K562 (cell line): ENCODE results near the gene ACSL6. TPM values are rescaled to one million over a fixed set of nuclear protein-coding genes. Genes with fewer than 3 reads are reported as not detected.

Source experiments
- ATAC-seq: fragments of 200-7000 bp; cut with Tn5 transposase; 3 replicates; pipeline ENCODE4 v1.9.1; 2020; ENCODE audit warnings: moderate library complexity
- BruUV-seq: library from RNA; stranded (reverse); fragments of 400-500 nt; replicated peaks from 2 replicates; lab custom pipeline; 2021; lab: Mats Ljungman, UMichigan
- CTCF ChIA-PET: fragments of 300-600 bp; formaldehyde crosslinking; extraction: SDS; loops from one replicate; lab custom pipeline; 2021; ENCODE audit warnings: low intra/inter-chr PET ratio; lab: Yijun Ruan, JAX
- POLR2A ChIA-PET: fragments of 300-600, 350-650 bp; sonication (Branson Sonifier 250); formaldehyde crosslinking; extraction: SDS; loops from one replicate; lab custom pipeline; 2021; ENCODE audit warnings: antibody characterized with exemption, inconsistent platforms; lab: Yijun Ruan, JAX
- DNase-seq, 4 experiments: peaks; one replicate each; pipeline versions ENCODE4 v3.0.0 to v3.0.0-alpha.2; 2011 to 2018; ENCODE audit warnings: low spot score in 3 of 4, mixed read lengths in 3 of 4; ENCODE audit errors: extremely low read depth in 1 of 4
- FAIRE-seq: peaks from 2 replicates; lab custom pipeline; 2011; peaks lifted over from hg19 to GRCh38; lab: Jason Lieb, UNC
- H2AFZ ChIP-seq: 2 replicates; pipeline ENCODE4 v1.6.0; 2011; ENCODE audit warnings: low read depth, low read length, control low read depth, inconsistent platforms
- H3K27ac ChIP-seq: fragments of 200-600 bp; 3 replicates; pipeline ENCODE4 v1.8.0; 2011; ENCODE audit warnings: low read depth, mild to moderate bottlenecking, control low read depth, inconsistent platforms, low read length, moderate library complexity, mixed read lengths; ENCODE audit errors: extremely low read depth
- H3K27me3 ChIP-seq, 2 experiments: fragments of 300-600 bp in 1 of 2; 2 replicates in 1 of 2; 3 replicates in 1 of 2; pipeline versions ENCODE4 v1.6.0 to v1.8.0; 2011; ENCODE audit warnings: inconsistent platforms in 2 of 2, low read length in 2 of 2, mild to moderate bottlenecking in 1 of 2, mixed read lengths in 1 of 2, moderate library complexity in 1 of 2; ENCODE audit not compliant: control insufficient read depth in 2 of 2, insufficient read depth in 2 of 2
- H3K36me3 ChIP-seq: fragments of 300-600 bp; 3 replicates; pipeline ENCODE4 v1.8.0; 2011; ENCODE audit warnings: mild to moderate bottlenecking, low read length, inconsistent platforms; ENCODE audit not compliant: control insufficient read depth, insufficient read depth
- H3K4me1 ChIP-seq, 2 experiments: fragments of 200-600 bp in 1 of 2; replicated peaks in 1 of 2; 2 replicates in 1 of 2; 3 replicates in 1 of 2; pipeline versions ENCODE4 v1.5.1 to v1.8.0; 2011; ENCODE audit warnings: inconsistent platforms in 2 of 2, low read length in 2 of 2, mild to moderate bottlenecking in 1 of 2, mixed read lengths in 1 of 2, moderate library complexity in 1 of 2; ENCODE audit not compliant: control insufficient read depth in 2 of 2, insufficient read depth in 2 of 2
- H3K4me2 ChIP-seq: 2 replicates; pipeline ENCODE4 v1.6.1; 2011; ENCODE audit warnings: low read length, control low read depth, inconsistent platforms, mixed read lengths; ENCODE audit not compliant: insufficient read depth
- H3K4me3 ChIP-seq: fragments of 200-600 bp; sonication (generic), shearing (Covaris generic); 2 replicates; pipeline ENCODE4 v1.5.1; 2016; ENCODE audit warnings: control low read depth, inconsistent platforms
- H3K79me2 ChIP-seq: fragments of 200-600 bp; 3 replicates; pipeline ENCODE4 v1.8.0; 2011; ENCODE audit warnings: low read length, inconsistent platforms; ENCODE audit not compliant: control insufficient read depth, insufficient read depth
- H3K9ac ChIP-seq, 2 experiments: 2 replicates each; pipeline versions ENCODE4 v1.6.0 to v1.6.1; 2011; ENCODE audit warnings: low read depth in 2 of 2, low read length in 2 of 2, control low read depth in 1 of 2, inconsistent platforms in 1 of 2, mild to moderate bottlenecking in 1 of 2, mixed read lengths in 1 of 2; ENCODE audit not compliant: insufficient read depth in 1 of 2
- H3K9me1 ChIP-seq: one replicate; pipeline ENCODE4 v1.6.0; 2011; ENCODE audit warnings: inconsistent platforms, mild to moderate bottlenecking, low read length, moderate library complexity; ENCODE audit not compliant: control insufficient read depth, insufficient read depth
- H3K9me3 ChIP-seq: replicated peaks from 2 replicates; pipeline ENCODE4 v1.5.1; 2011; ENCODE audit warnings: low read depth, low read length, inconsistent platforms; ENCODE audit not compliant: control insufficient read depth, insufficient read depth
- H4K20me1 ChIP-seq: replicated peaks from 2 replicates; pipeline ENCODE4 v1.6.1; 2011; ENCODE audit warnings: low read length, inconsistent platforms, mixed read lengths; ENCODE audit not compliant: control insufficient read depth, insufficient read depth
- BRF1 ChIP-seq: IDR thresholded peaks from 3 replicates; pipeline ENCODE4 v1.6.1; 2011; ENCODE audit warnings: borderline replicate concordance, mild to moderate bottlenecking; ENCODE audit not compliant: insufficient read length; ENCODE audit errors: extremely low read depth
- CTBP1 ChIP-seq: fragments of 450-650 bp; IDR thresholded peaks from 2 replicates; pipeline ENCODE4 v1.6.1; 2016; ENCODE audit warnings: borderline replicate concordance
- GATA2 ChIP-seq: sonication (generic); formaldehyde crosslinking; IDR thresholded peaks from 2 replicates; pipeline ENCODE4 v1.4.0; 2020; ENCODE audit warnings: mild to moderate bottlenecking, missing genetic modification reagents
- KLF6 ChIP-seq: fragments of 250-450 bp; sonication (Bioruptor Pico); IDR thresholded peaks from 2 replicates; pipeline ENCODE4 v1.4.0; 2020; ENCODE audit warnings: mild to moderate bottlenecking, moderate library complexity, borderline replicate concordance
- NEUROD1 ChIP-seq: fragments of 150-350 bp; IDR thresholded peaks from 2 replicates; pipeline ENCODE4 v1.6.1; 2014; ENCODE audit warnings: borderline replicate concordance, low read length, low read depth; ENCODE audit not compliant: partially characterized antibody
- SAFB2 ChIP-seq: fragments of 200-400 bp; formaldehyde crosslinking; IDR thresholded peaks from 2 replicates; pipeline ENCODE4 v1.6.1; 2018; ENCODE audit warnings: borderline replicate concordance, low read length, low read depth, moderate library complexity; ENCODE audit not compliant: severe bottlenecking
- SP1 ChIP-seq: sonication (generic); formaldehyde crosslinking; IDR thresholded peaks from 2 replicates; pipeline ENCODE4 v1.8.1; 2022; ENCODE audit warnings: mild to moderate bottlenecking, missing genetic modification reagents
- SRSF1 ChIP-seq: fragments of 200-400 bp; formaldehyde crosslinking; IDR thresholded peaks from 2 replicates; pipeline ENCODE4 v1.6.1; 2017; ENCODE audit warnings: mild to moderate bottlenecking, low read depth, low read length, moderate library complexity
- TARDBP ChIP-seq: fragments of 450-650 bp; IDR thresholded peaks from 2 replicates; pipeline ENCODE4 v1.6.1; 2016
- ZBTB33 ChIP-seq: sonication (generic); formaldehyde crosslinking; IDR thresholded peaks from 2 replicates; pipeline ENCODE4 v1.8.1; 2023; ENCODE audit warnings: mild to moderate bottlenecking, missing genetic modification reagents
- ZFX ChIP-seq: sonication (generic); formaldehyde crosslinking; IDR thresholded peaks from 2 replicates; pipeline ENCODE4 v1.8.0; 2022; ENCODE audit warnings: mild to moderate bottlenecking, missing genetic modification reagents, moderate library complexity
- ZNF444 ChIP-seq: fragments of 250-450 bp; sonication (Bioruptor Pico); IDR thresholded peaks from 2 replicates; pipeline ENCODE4 v1.4.0; 2020; ENCODE audit warnings: mild to moderate bottlenecking, moderate library complexity
- ZNF57 ChIP-seq: fragments of 450-650 bp; formaldehyde crosslinking; IDR thresholded peaks from 2 replicates; pipeline ENCODE4 v1.4.0; 2020; ENCODE audit warnings: mild to moderate bottlenecking, moderate library complexity
- WGBS: fragments of 100-300 bp; shearing (Covaris generic); methylation state at CpG from one replicate; pipeline ENCODE4 v1.1.6; 2016; ENCODE audit warnings: low coverage, mixed read lengths; ENCODE audit not compliant: insufficient coverage; ENCODE audit errors: missing lambda C conversion rate; 5-methylcytosine and 5-hydroxymethylcytosine counted together
- in situ Hi-C: fragments of 300-500 bp; cut with MboI; formaldehyde crosslinking; loops from 4 replicates; pipeline ENCODE4 v1.15.0; 2018; ENCODE audit warnings: inconsistent platforms, mixed read lengths
- intact Hi-C: fragments of 100-400 bp; cut with micrococcal nuclease; formaldehyde crosslinking; loops from 2 replicates; pipeline ENCODE4 v1.14.2; 2022
- polyA plus RNA-seq, 8 experiments: library from polyadenylated mRNA; depleted of rRNA in 4 of 8; stranded (reverse) in 5 of 8; unstranded in 3 of 8; fragments of >200 nt; fragmentation: Nextera tagmentation in 2 of 8; fragmentation: Illumina TruSeq in 1 of 8; extraction: Ambion mirVana in 2 of 8; extraction: Trizol in 1 of 8; gene quantifications; 2 replicates each; pipeline versions ENCODE4 v1.2.1 to v1.2.3, GENCODE V29; 2011 to 2014; ENCODE audit warnings: inconsistent platforms in 1 of 8, missing spikeins in 1 of 8
- total RNA-seq, 7 experiments: library from RNA; depleted of rRNA in 6 of 7; stranded (reverse); fragments of >200 nt in 6 of 7; fragmentation: Illumina TruSeq in 2 of 7; extraction: Trizol in 2 of 7; gene quantifications; 2 replicates each; pipeline versions ENCODE4 v1.2.1 to v1.2.3, GENCODE V29; 2011 to 2021; ENCODE audit warnings: low replicate concordance in 1 of 7
- TF ChIP-seq, protein P1 (sequence below): fragments of 450-650 bp; formaldehyde crosslinking; conservative IDR thresholded peaks from 2 replicates; pipeline ENCODE4 v1.4.0; 2022; ENCODE audit warnings: mild to moderate bottlenecking, missing genetic modification characterization
- TF ChIP-seq, protein P2 (sequence below), 2 experiments: IDR thresholded peaks; 2 replicates each; pipeline ENCODE4 v1.6.1; 2012; ENCODE audit warnings: improper control_type of control experiment in 2 of 2, low read depth in 2 of 2, low read length in 2 of 2, borderline replicate concordance in 1 of 2

Gene ACSL6
- total and polyA plus RNA-seq, 9 of the 15 experiments (the other 6 are each of a cell fraction or from before 2014, with no cell fraction given), result 0.50 to 1.5 (median 0.69) TPM

GRCh38 chr5:131947445-131947844 is 64.0 kb downstream of the ACSL6 start:
- intact Hi-C loops, result no loop called here
- Histone ChIP-seq H3K4me2 (no peak overlapping the region), H3K4me1 (peaks cover 0 to 8% of the 10 kb centered on the region in 2 experiments; a peak in 1 of 5 replicates), H3K9me3 (no peaks in the 10 kb centered on the region), H3K27me3 (no peaks in the 10 kb centered on the region), H3K27ac (no peak overlapping the region), H4K20me1 (no peaks in the 10 kb centered on the region), H3K9ac (no peak overlapping the region), H3K36me3 (no peaks in the 10 kb centered on the region), H2AFZ (no peak overlapping the region), H3K4me3 (no peak overlapping the region), H3K79me2 (no peaks in the 10 kb centered on the region), H3K9me1 (no peaks in the 10 kb centered on the region)
- FAIRE-seq (no peak), DNase-seq (no peak), ATAC-seq (no peak)
- WGBS, result 7% methylated on average over 2 of the region's 2 CpGs
- BruUV-seq, result no TSS peak
- POLR2A ChIA-PET, result no interaction called here
- CTCF ChIA-PET, result no interaction called here
- in situ Hi-C loops, result no loop called here
- TF ChIP-seq ZBTB33 (CRISPR knock-in tag) (no peak), NEUROD1 (no peak), ZFX (CRISPR knock-in tag) (no peak), KLF6 (CRISPR knock-in tag) (no peak), ZNF444 (CRISPR knock-in tag) (no peak), TARDBP (no peak), SRSF1 (no peak), SAFB2 (no peak), ZNF57 (CRISPR knock-in tag) (no peak), SP1 (CRISPR knock-in tag) (no peak), BRF1 (no peak), CTBP1 (no peak), GATA2 (CRISPR knock-in tag) (no peak)
- TF ChIP-seq, protein P1, sequence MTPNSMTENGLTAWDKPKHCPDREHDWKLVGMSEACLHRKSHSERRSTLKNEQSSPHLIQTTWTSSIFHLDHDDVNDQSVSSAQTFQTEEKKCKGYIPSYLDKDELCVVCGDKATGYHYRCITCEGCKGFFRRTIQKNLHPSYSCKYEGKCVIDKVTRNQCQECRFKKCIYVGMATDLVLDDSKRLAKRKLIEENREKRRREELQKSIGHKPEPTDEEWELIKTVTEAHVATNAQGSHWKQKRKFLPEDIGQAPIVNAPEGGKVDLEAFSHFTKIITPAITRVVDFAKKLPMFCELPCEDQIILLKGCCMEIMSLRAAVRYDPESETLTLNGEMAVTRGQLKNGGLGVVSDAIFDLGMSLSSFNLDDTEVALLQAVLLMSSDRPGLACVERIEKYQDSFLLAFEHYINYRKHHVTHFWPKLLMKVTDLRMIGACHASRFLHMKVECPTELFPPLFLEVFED, result no peak
- TF ChIP-seq, protein P2, sequence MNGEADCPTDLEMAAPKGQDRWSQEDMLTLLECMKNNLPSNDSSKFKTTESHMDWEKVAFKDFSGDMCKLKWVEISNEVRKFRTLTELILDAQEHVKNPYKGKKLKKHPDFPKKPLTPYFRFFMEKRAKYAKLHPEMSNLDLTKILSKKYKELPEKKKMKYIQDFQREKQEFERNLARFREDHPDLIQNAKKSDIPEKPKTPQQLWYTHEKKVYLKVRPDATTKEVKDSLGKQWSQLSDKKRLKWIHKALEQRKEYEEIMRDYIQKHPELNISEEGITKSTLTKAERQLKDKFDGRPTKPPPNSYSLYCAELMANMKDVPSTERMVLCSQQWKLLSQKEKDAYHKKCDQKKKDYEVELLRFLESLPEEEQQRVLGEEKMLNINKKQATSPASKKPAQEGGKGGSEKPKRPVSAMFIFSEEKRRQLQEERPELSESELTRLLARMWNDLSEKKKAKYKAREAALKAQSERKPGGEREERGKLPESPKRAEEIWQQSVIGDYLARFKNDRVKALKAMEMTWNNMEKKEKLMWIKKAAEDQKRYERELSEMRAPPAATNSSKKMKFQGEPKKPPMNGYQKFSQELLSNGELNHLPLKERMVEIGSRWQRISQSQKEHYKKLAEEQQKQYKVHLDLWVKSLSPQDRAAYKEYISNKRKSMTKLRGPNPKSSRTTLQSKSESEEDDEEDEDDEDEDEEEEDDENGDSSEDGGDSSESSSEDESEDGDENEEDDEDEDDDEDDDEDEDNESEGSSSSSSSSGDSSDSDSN (IDR thresholded peaks at IDR 0.05; ENCODE audit: borderline replicate concordance in 1 of 2, low read depth in 2 of 2, low read length in 2 of 2), result no peak
